Thoracic aorta (tissue), 2 donors: ENCODE data around the gene DENND6B. TPM values are rescaled to one million over a fixed set of nuclear protein-coding genes. Genes with fewer than 3 reads are reported as not detected.
A peak's percentile ranks its signal among the peaks of the same experiment; 100 is the strongest.
"Not testable (repeated sequence)": the region's sequence is repeated elsewhere in the genome, so short reads cannot be mapped to it uniquely, and the experiment has no call there.

ENCODE experiments used
- ATAC-seq: fragments of 150-250 bp; one replicate; pipeline ENCODE4 v1.8.0; 2017; ENCODE audit warnings: low read depth; ENCODE audit not compliant: insufficient number of reproducible peaks, low FRiP score
- DNase-seq: peaks from one replicate; pipeline ENCODE4 v3.0.0-alpha.2; 2020; ENCODE audit warnings: low spot score
- H3K27ac ChIP-seq, 2 donors: fragments of 200-600 bp; sonication (generic); 1 replicate in 1 of 2; 2 replicates in 1 of 2; pipeline ENCODE4 v1.5.1; 2016; ENCODE audit warnings: mild to moderate bottlenecking in 2 of 2, moderate library complexity in 2 of 2
- H3K27me3 ChIP-seq: fragments of 200-600 bp; sonication (generic); replicated peaks from 2 replicates; pipeline ENCODE4 v1.6.0; 2016; ENCODE audit warnings: mild to moderate bottlenecking; ENCODE audit not compliant: insufficient read depth
- H3K36me3 ChIP-seq: fragments of 200-600 bp; sonication (generic); one replicate; pipeline ENCODE4 v1.5.1; 2016
- H3K4me1 ChIP-seq, 2 donors: fragments of 200-600 bp; sonication (generic); 1 replicate in 1 of 2; 2 replicates in 1 of 2; pipeline versions ENCODE4 v1.5.1 to v1.6.0; 2016; ENCODE audit warnings: low read depth in 2 of 2, mild to moderate bottlenecking in 1 of 2; ENCODE audit not compliant: control insufficient read depth in 1 of 2
- H3K4me3 ChIP-seq: fragments of 200-600 bp; sonication (generic); 2 replicates; pipeline ENCODE4 v1.5.1; 2016; ENCODE audit warnings: mild to moderate bottlenecking
- H3K9me3 ChIP-seq: fragments of 200-600 bp; sonication (generic); 2 replicates; pipeline ENCODE4 v1.5.1; 2016
- total RNA-seq, 2 donors: library from RNA; depleted of rRNA; stranded (reverse); fragments of >200 nt; gene quantifications; one replicate each; pipeline versions ENCODE4 v1.1.0 to v1.2.3, GENCODE V29; 2016
- TF ChIP-seq, protein P1 (sequence below): fragments of 200-600 bp; sonication (generic); IDR thresholded peaks from one replicate; pipeline ENCODE4 v1.5.1; 2019; ENCODE audit warnings: antibody characterized with exemption

The DENND6B gene
- total RNA-seq, 2 donors from 2014 or later, result 4.2 to 6.0 TPM

DNA sequence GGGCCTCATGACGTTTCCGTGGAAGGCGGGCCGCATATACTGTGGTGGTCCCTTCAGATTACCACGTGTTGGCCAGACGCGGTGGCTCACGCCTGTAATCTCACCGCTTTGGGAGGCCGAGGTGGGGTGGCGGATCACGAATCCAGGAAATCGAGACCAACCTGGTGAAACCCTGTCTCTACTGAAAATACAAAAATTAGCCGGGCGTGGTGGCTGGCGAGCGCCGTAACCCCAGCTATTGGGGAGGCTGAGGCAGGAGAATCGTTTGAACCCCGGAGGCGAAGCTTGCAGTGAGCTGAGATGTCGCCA lies 853 bp upstream of the DENND6B start:
- no peaks in the 10 kb centered on the region for H3K36me3 ChIP-seq

DNA sequence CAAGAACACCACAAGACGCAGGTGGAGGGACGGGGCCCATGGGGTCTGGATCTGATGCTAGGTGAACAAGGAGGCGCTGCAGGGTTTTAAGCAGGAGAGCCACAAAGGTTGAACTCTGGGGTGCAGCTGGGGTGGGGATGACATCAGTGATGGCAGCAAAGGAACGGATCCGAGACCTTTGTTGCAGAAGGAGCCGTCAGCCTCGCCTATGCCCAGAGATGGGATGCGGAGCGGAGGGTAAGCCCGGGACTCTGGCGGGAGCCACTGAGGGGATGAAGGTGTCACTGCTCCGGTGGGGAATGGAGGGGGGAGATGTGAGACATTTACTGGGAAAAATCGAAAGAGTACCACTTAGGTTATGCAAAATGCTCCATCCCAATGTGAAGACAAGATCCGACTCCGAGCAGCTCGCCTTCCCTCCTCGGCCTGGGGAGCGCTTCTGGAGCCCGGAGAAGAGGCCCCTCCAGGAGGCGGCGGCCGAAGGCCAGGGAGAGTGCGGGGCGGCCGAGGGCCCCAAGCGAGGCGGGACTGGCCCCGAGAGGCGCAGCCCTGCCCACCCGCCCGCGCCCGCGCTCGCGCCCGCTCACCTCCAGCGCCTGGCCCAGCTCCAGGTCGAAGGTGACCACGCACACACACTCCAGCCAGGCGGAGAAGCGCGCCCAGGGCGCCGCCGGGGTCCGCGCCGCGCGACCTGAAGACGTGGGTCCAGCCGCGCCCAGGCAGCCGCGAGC lies 422 bp downstream of the DENND6B start:
- Histone ChIP-seq H3K4me3 (peak overlapping the region; percentile 78), H3K36me3 (no peaks in the 10 kb centered on the region), H3K27me3 (no peaks in the 10 kb centered on the region), H3K9me3 (no peaks in the 10 kb centered on the region), H3K4me1 (peaks cover 0 to 15% of the 10 kb centered on the region in 2 donors), H3K27ac (no peak overlapping the region)
- ATAC-seq, result no peak
- TF ChIP-seq, protein P1, sequence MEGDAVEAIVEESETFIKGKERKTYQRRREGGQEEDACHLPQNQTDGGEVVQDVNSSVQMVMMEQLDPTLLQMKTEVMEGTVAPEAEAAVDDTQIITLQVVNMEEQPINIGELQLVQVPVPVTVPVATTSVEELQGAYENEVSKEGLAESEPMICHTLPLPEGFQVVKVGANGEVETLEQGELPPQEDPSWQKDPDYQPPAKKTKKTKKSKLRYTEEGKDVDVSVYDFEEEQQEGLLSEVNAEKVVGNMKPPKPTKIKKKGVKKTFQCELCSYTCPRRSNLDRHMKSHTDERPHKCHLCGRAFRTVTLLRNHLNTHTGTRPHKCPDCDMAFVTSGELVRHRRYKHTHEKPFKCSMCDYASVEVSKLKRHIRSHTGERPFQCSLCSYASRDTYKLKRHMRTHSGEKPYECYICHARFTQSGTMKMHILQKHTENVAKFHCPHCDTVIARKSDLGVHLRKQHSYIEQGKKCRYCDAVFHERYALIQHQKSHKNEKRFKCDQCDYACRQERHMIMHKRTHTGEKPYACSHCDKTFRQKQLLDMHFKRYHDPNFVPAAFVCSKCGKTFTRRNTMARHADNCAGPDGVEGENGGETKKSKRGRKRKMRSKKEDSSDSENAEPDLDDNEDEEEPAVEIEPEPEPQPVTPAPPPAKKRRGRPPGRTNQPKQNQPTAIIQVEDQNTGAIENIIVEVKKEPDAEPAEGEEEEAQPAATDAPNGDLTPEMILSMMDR, result no peak
- no peak for DNase-seq

More for the DNA sequence above, 853 bp upstream of the DENND6B start:
- ATAC-seq (no peak), DNase-seq (no peak)
- H3K27me3 ChIP-seq, result no peaks in the 10 kb centered on the region
- H3K4me3 ChIP-seq, result peak overlapping the region; percentile 78
- H3K27ac ChIP-seq, result peak overlapping the region; percentile 75 to 81
- H3K9me3 ChIP-seq, result no peaks in the 10 kb centered on the region
- TF ChIP-seq, protein P1, result no peak
- H3K4me1 ChIP-seq, result peaks cover 0 to 15% of the 10 kb centered on the region in 2 donors

DNA sequence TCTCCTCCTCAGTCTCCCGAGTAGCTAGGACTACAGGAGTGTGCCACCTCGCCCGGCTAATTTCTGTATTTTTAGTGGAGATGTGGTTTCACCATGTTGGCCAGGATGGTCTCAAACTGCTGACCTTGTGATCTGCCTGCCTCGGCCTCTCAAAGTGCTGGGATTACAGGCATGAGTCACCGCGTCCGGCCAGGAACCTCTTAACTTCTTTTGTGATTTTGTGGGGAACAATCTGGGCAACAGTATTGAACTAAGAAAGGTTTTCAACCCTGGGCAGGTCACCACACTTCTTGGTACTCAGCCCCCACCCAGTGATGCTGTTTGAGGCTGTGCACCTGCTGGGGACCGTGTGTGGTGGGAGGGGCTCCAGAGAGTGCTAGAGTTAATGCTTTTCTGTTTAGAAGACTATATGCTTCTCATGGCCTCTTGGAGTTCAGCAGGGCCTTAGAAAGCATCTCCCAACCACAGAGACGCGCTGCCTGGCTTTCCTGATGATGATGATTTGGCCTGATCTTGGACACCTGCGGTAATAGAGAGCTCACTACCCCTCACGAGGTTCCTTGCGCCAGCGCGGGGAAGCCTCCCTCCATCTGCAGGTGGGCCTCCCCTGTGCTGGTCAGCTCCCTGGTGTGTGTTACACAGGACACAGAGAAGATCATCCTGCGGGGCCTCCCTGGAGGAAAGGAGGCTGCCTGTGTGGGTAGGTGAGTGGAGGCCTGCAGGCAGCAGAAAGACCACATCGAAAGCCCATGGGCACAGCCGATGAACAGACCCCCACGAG lies 1.2 kb downstream of the DENND6B start:
- no peak overlapping the region for H3K27ac ChIP-seq
- ATAC-seq, result no peak

DNA sequence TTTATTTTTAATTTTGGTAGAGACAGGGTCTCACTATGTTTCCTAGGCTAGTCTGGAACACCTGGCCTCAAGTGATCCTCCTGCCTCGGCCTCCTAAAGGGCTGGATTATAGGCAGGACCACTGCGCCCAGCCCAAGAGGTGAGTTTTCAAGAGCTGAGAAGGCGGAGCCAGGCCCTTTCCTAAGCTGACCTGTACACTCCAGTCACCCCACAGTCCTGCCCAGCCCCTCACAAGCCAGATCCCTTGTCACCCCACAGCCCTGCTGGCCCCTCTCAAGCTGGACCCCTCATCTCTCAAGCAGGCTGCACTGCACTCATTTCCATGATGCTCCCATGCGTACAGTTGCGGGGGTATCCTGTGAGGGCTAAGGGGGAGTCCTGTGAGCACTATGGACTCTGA lies 2.9 kb downstream of the DENND6B start:
- Histone ChIP-seq H3K9me3 (no peaks in the 10 kb centered on the region), H3K27me3 (no peaks in the 10 kb centered on the region), H3K36me3 (no peaks in the 10 kb centered on the region), H3K27ac (no peak overlapping the region), H3K4me3 (no peak overlapping the region), H3K4me1 (peaks cover 0 to 15% of the 10 kb centered on the region in 2 donors)
- ATAC-seq (no peak), DNase-seq (no peak)
- TF ChIP-seq, protein P1, result no peak

More for the DNA sequence above, 1.2 kb downstream of the DENND6B start:
- Histone ChIP-seq H3K36me3 (no peaks in the 10 kb centered on the region), H3K4me1 (peaks cover 0 to 15% of the 10 kb centered on the region in 2 donors), H3K27me3 (no peaks in the 10 kb centered on the region), H3K9me3 (no peaks in the 10 kb centered on the region), H3K4me3 (no peak overlapping the region)
- TF ChIP-seq, protein P1, result no peak
- no peak for DNase-seq

DNA sequence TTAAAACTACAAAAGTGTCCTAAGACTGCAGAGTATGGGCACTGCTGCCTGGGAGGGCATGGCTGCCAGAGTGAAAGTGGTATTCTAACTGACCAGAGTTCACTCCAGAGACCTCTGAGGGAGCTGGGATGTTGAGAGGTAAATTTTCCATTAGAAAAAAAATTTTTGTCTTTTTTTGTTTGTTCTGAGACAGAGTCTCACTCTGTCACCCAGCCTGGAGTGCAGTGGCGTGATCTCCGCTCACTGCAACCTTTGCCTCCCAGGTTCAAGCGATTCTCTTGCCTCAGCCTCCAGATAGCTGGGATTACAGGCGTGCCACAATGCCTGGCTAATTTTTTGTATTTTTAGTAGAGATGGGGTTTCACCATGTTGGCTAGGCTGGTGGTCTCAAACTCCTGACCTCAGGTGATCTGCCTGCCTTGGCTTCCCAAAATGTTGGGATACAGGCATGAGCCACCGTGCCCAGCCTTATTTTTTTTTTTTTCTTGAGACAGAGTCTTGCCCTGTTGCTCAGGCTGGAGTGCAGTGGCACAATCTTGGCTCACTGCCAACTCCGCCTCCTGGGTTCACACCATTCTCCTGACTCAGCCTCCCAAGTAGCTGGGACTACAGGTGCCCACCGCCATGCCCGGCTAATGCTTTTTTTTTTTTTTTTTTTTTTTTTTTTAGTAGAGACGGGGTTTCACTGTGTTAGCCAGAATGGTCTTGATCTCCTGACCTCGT lies 4.3 kb downstream of the DENND6B start:
- H3K4me3 ChIP-seq, ATAC-seq: not testable (repeated sequence)

More for the DNA sequence above, 4.3 kb downstream of the DENND6B start:
- not testable (repeated sequence) for H3K27me3 ChIP-seq, H3K36me3 ChIP-seq, H3K9me3 ChIP-seq, H3K27ac ChIP-seq, DNase-seq
- peaks cover 0 to 11% of the 10 kb centered on the region in 2 donors for H3K4me1 ChIP-seq
